IMR-90 (cell line): ENCODE results near the gene OGFOD1.

ENCODE experiments used
- POLR2A ChIP-seq: IDR thresholded peaks from 2 replicates; pipeline ENCODE4 v1.6.1; 2012; ENCODE audit warnings: mild to moderate bottlenecking, low read depth, low read length
- RCOR1 ChIP-seq: IDR thresholded peaks from 2 replicates; pipeline ENCODE4 v1.6.1; 2012; ENCODE audit warnings: mild to moderate bottlenecking, low read length, improper control_type of control experiment; ENCODE audit not compliant: insufficient replicate concordance
- TF ChIP-seq, protein P1 (sequence below): conservative IDR thresholded peaks from 2 replicates; pipeline ENCODE4 v1.5.1; 2012; ENCODE audit warnings: mild to moderate bottlenecking, low read depth, low read length, improper control_type of control experiment

DNA sequence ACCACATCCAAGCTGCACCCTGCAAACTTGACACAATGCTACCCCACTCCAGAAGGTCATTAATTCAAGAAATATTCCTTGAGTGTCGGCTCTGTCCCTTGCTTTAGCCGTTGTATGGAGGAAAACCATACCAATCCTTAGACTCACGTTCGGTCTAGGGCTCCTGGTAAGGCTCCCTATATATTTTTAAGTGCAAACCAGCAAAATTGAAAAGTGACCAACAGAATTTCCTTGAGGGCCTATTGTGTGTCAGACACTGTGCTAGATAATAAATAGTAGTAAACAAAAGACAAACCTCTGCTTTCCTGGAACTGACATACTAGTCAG, 68.9 kb downstream of the OGFOD1 start:
- TF ChIP-seq, protein P1, sequence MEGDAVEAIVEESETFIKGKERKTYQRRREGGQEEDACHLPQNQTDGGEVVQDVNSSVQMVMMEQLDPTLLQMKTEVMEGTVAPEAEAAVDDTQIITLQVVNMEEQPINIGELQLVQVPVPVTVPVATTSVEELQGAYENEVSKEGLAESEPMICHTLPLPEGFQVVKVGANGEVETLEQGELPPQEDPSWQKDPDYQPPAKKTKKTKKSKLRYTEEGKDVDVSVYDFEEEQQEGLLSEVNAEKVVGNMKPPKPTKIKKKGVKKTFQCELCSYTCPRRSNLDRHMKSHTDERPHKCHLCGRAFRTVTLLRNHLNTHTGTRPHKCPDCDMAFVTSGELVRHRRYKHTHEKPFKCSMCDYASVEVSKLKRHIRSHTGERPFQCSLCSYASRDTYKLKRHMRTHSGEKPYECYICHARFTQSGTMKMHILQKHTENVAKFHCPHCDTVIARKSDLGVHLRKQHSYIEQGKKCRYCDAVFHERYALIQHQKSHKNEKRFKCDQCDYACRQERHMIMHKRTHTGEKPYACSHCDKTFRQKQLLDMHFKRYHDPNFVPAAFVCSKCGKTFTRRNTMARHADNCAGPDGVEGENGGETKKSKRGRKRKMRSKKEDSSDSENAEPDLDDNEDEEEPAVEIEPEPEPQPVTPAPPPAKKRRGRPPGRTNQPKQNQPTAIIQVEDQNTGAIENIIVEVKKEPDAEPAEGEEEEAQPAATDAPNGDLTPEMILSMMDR: no peak
- TF ChIP-seq POLR2A: no peak
- no peak for TF ChIP-seq RCOR1
